Type B pancreatic cell (in vitro differentiated cells): ENCODE data around the gene SIMC1. TPM values are rescaled to one million over a fixed set of nuclear protein-coding genes. Genes with fewer than 3 reads are reported as not detected.

Experiments
- DNase-seq: peaks from one replicate; pipeline ENCODE4 v3.0.0; 2021; ENCODE audit warnings: mixed read lengths; ENCODE audit not compliant: unreplicated experiment; ENCODE audit errors: extremely low spot score
- H3K27ac Mint-ChIP-seq: 2 replicates; pipeline ENCODE4 v1.8.0; 2021; ENCODE audit warnings: mild to moderate bottlenecking, mixed read lengths
- H3K27me3 Mint-ChIP-seq: 2 replicates; pipeline ENCODE4 v1.8.0; 2021; ENCODE audit warnings: mixed read lengths
- H3K36me3 Mint-ChIP-seq: 2 replicates; pipeline ENCODE4 v1.8.0; 2021; ENCODE audit warnings: mixed read lengths
- H3K4me1 Mint-ChIP-seq: one replicate; pipeline ENCODE4 v1.8.0; 2021; ENCODE audit warnings: mixed read lengths; ENCODE audit not compliant: unreplicated experiment
- H3K4me3 Mint-ChIP-seq: 2 replicates; pipeline ENCODE4 v1.8.0; 2021; ENCODE audit warnings: mild to moderate bottlenecking, mixed read lengths
- H3K9me3 Mint-ChIP-seq: 2 replicates; pipeline ENCODE4 v1.8.0; 2021; ENCODE audit warnings: mixed read lengths
- CTCF ChIP-seq: fragments of 200-600 bp; sonication (generic); conservative IDR thresholded peaks from 2 replicates; pipeline ENCODE4 v1.5.0; 2021; ENCODE audit warnings: antibody characterized with exemption, mild to moderate bottlenecking
- total RNA-seq: library from RNA; stranded (reverse); gene quantifications from 2 replicates; pipeline ENCODE4 v1.2.1, GENCODE V29; 2021; ENCODE audit warnings: low replicate concordance

Gene SIMC1
- total RNA-seq, 1 donor from 2014 or later = 34.0 TPM

GRCh38 chr5:176381423-176381822 is 143.2 kb downstream of the SIMC1 start:
- no peak for TF ChIP-seq CTCF
- Mint-ChIP-seq H3K4me1 (peaks cover 7% of the 10 kb centered on the region), H3K27me3 (no peaks in the 10 kb centered on the region), H3K36me3 (peaks cover 12% of the 10 kb centered on the region), H3K27ac (no peak overlapping the region), H3K4me3 (no peak overlapping the region), H3K9me3 (no peaks in the 10 kb centered on the region)
- no peak for DNase-seq

GRCh38 chr5:176381979-176382378 is 143.8 kb downstream of the SIMC1 start:
- Mint-ChIP-seq H3K36me3 (peaks cover 13% of the 10 kb centered on the region), H3K27ac (no peak overlapping the region), H3K4me1 (peaks cover 11% of the 10 kb centered on the region), H3K4me3 (no peak overlapping the region), H3K9me3 (no peaks in the 10 kb centered on the region), H3K27me3 (no peaks in the 10 kb centered on the region)
- TF ChIP-seq CTCF = no peak
- no peak for DNase-seq

GRCh38 chr5:176382721-176383120 is 144.5 kb downstream of the SIMC1 start:
- TF ChIP-seq CTCF = no peak
- Mint-ChIP-seq H3K9me3 (no peaks in the 10 kb centered on the region), H3K27ac (no peak overlapping the region), H3K27me3 (no peaks in the 10 kb centered on the region), H3K4me1 (peaks cover 11% of the 10 kb centered on the region), H3K36me3 (peaks cover 13% of the 10 kb centered on the region), H3K4me3 (no peak overlapping the region)
- DNase-seq = no peak

DNA sequence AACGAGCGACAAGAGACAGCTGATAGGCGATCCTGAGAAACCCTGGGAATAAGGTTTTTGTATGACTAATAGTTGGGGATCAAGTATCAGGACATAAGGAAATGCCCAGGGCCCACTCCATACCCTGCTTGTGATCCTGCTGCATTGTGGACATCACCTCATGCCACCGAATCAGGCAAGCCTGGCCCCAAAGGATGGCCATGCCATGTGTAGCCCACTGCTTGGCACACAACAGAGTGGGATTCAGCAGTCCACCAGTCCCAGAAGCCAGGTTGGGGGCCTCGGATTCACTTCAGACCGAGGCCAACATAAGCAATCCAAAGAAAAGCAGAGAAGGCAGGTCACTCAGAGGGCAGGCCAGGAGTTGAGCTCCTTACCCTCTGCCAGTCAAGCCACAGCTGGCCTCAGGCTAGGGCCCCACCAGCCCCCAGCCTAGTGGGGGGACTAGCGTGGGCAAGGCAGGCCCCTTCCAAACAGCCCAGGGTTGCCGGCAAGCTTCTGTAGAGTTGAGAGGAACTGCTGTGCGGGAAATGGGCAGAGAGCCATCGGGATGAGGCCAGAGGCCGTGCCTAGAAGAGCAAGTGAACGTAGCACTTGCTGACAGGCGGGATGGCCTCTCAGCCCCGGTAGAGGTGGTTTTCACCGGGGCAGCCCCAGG is 145.2 kb downstream of the SIMC1 start:
- Mint-ChIP-seq H3K9me3 (no peaks in the 10 kb centered on the region), H3K27me3 (no peaks in the 10 kb centered on the region), H3K36me3 (peaks cover 13% of the 10 kb centered on the region), H3K4me3 (no peak overlapping the region), H3K27ac (no peak overlapping the region), H3K4me1 (peaks cover 11% of the 10 kb centered on the region)
- no peak for TF ChIP-seq CTCF
- DNase-seq = no peak

DNA sequence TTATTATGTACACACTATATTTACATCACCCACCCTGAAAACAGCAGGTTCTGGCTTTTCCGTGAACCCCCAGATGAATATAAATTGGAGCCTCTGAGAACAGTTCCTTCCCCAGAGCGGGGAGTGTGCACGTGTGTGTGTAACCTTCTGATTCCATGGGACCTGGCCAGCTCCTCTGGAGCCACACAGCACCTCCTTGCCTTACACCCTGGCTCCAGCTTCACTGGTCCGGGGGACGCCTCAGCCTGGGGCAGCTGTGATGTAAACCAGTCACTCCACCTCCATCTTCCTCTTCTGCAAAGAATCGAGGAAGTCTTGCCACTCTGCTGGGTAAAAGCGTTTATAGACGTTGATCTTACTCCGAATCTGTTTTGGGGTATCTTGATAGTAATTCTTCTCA is 145.7 kb downstream of the SIMC1 start:
- peaks cover 11% of the 10 kb centered on the region for H3K4me1 Mint-ChIP-seq
- no peak overlapping the region for H3K27ac Mint-ChIP-seq
- H3K36me3 Mint-ChIP-seq = peaks cover 13% of the 10 kb centered on the region
- H3K9me3 Mint-ChIP-seq = no peaks in the 10 kb centered on the region
- TF ChIP-seq CTCF = no peak
- H3K27me3 Mint-ChIP-seq = no peaks in the 10 kb centered on the region
- no peak for DNase-seq
- no peak overlapping the region for H3K4me3 Mint-ChIP-seq
